Endodermal cell (in vitro differentiated cells): ENCODE measurements around the gene NOC4L. TPM values are rescaled to one million over a fixed set of nuclear protein-coding genes. Genes with fewer than 3 reads are reported as not detected.

Experiments used
- DNase-seq: peaks from one replicate; pipeline ENCODE4 v3.0.0-alpha.2; 2017
- H3K27ac ChIP-seq: 2 replicates; pipeline ENCODE4 v1.5.1; 2013; ENCODE audit warnings: mild to moderate bottlenecking, low read depth, low read length, moderate library complexity
- H3K27me3 ChIP-seq: 2 replicates; pipeline ENCODE4 v1.6.1; 2013; ENCODE audit warnings: mild to moderate bottlenecking, low read length, moderate library complexity; ENCODE audit not compliant: insufficient read depth, control insufficient read depth, poor library complexity, severe bottlenecking
- H3K36me3 ChIP-seq: 2 replicates; pipeline ENCODE4 v1.7.0; 2013; ENCODE audit warnings: mild to moderate bottlenecking, low read length, moderate library complexity; ENCODE audit not compliant: control insufficient read depth, insufficient read depth
- H3K4me1 ChIP-seq: one replicate; pipeline ENCODE4 v1.7.0; 2013; ENCODE audit warnings: low read length; ENCODE audit not compliant: control insufficient read depth, insufficient read depth
- H3K4me3 ChIP-seq: 2 replicates; pipeline ENCODE4 v1.5.1; 2013; ENCODE audit warnings: mild to moderate bottlenecking, low read length, moderate library complexity
- H3K9ac ChIP-seq: 2 replicates; pipeline ENCODE4 v1.6.1; 2013; ENCODE audit warnings: mild to moderate bottlenecking, low read length, moderate library complexity; ENCODE audit not compliant: poor library complexity, severe bottlenecking; ENCODE audit errors: extremely low read depth
- H3K9me3 ChIP-seq: 2 replicates; pipeline ENCODE4 v1.6.1; 2013; ENCODE audit warnings: mild to moderate bottlenecking, low read length, moderate library complexity; ENCODE audit not compliant: control insufficient read depth
- H3K27ac Mint-ChIP-seq: 2 replicates; pipeline ENCODE4 v1.8.0; 2020; ENCODE audit warnings: mixed read lengths
- H3K27me3 Mint-ChIP-seq: 2 replicates; pipeline ENCODE4 v1.8.0; 2021; ENCODE audit warnings: mild to moderate bottlenecking, mixed read lengths; ENCODE audit not compliant: insufficient read depth
- H3K36me3 Mint-ChIP-seq: 2 replicates; pipeline ENCODE4 v1.8.0; 2020; ENCODE audit warnings: low read depth, mixed read lengths
- H3K4me1 Mint-ChIP-seq: 2 replicates; pipeline ENCODE4 v1.8.0; 2020; ENCODE audit warnings: mixed read lengths
- H3K4me3 Mint-ChIP-seq: 2 replicates; pipeline ENCODE4 v1.8.0; 2020; ENCODE audit warnings: mild to moderate bottlenecking, moderate library complexity, mixed read lengths
- H3K9me3 Mint-ChIP-seq: 2 replicates; pipeline ENCODE4 v1.8.0; 2020; ENCODE audit warnings: mild to moderate bottlenecking, mixed read lengths
- CTCF ChIP-seq: fragments of 200-600 bp; sonication (generic); conservative IDR thresholded peaks from 2 replicates; pipeline ENCODE4 v1.5.0; 2021; ENCODE audit warnings: antibody characterized with exemption, mild to moderate bottlenecking
- WGBS, 2 experiments: methylation state at CpG; one replicate each; pipeline versions ENCODE4 v1.1.5 to v1.1.7; 2013; ENCODE audit warnings: missing lambda C conversion rate in 2 of 2, mixed read lengths in 1 of 2; ENCODE audit not compliant: insufficient coverage in 1 of 2, insufficient read length in 1 of 2; 5-methylcytosine and 5-hydroxymethylcytosine counted together
- total RNA-seq, 2 donors: library from RNA; stranded (reverse); fragmentation: NEBNext Ultra II Directional in 1 of 2; extraction: Animal tissue kit (Norgen Biotek cat#: 25700) in 1 of 2; gene quantifications; 2 replicates in 1 of 2; 3 replicates in 1 of 2; pipeline ENCODE4 v1.2.1, GENCODE V29; 2021

Gene NOC4L
- total RNA-seq, 2 donors from 2014 or later: 22.7 to 32.7 TPM

- H3K27me3 Mint-ChIP-seq: no peaks in the 10 kb centered on the region
- Histone ChIP-seq H3K27me3 (no peaks in the 10 kb centered on the region), H3K4me3 (no peak overlapping the region), H3K36me3 (peaks cover 41% of the 10 kb centered on the region), H3K9me3 (no peaks in the 10 kb centered on the region), H3K9ac (no peak overlapping the region), H3K4me1 (no peaks in the 10 kb centered on the region), H3K27ac (peak overlapping the region; percentile 30)
- peaks cover 46% of the 10 kb centered on the region for H3K36me3 Mint-ChIP-seq
- no peaks in the 10 kb centered on the region for H3K9me3 Mint-ChIP-seq
- peak; percentile 74 for DNase-seq
- WGBS, 2 experiments: 69 to 82% methylated on average over 11 to 16 of the region's 16 CpGs
- H3K4me3 Mint-ChIP-seq: no peak overlapping the region
- H3K4me1 Mint-ChIP-seq: peaks cover 5% of the 10 kb centered on the region
- H3K27ac Mint-ChIP-seq: no peak overlapping the region
- no peak for TF ChIP-seq CTCF
These were observed 35.9 kb upstream of the NOC4L start for GRCh38 chr12:132108211-132108832.

DNA sequence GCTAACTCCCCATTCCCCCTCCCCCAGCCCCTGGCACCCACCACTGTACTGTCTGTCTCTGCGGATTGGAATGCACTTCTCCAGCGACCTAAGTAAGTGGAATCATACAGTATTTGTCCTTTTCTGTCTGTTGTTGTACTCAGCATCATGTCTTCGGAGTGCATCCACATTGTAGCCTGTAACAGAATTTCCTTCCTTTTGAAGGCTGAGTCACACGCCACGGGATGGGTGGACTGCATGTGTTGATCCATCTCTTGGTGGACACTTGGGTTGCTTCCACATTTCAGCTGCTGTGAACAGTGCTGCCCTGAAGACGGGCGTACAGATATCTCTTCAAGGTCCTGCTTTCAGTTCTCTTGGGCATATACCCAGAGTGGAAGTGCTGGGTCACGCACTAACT lies 34.5 kb upstream of the NOC4L start:
- Mint-ChIP-seq H3K9me3 (no peaks in the 10 kb centered on the region), H3K27me3 (no peaks in the 10 kb centered on the region), H3K36me3 (peaks cover 58% of the 10 kb centered on the region), H3K4me3 (no peak overlapping the region), H3K27ac (no peak overlapping the region), H3K4me1 (no peaks in the 10 kb centered on the region)
- DNase-seq: peak; percentile 18
- no peaks in the 10 kb centered on the region for H3K4me1 ChIP-seq
- peaks cover 55% of the 10 kb centered on the region for H3K36me3 ChIP-seq
- no peak overlapping the region for H3K4me3 ChIP-seq
- WGBS, 2 experiments: 93 to 94% methylated on average over 8 of the region's 8 CpGs
- H3K9me3 ChIP-seq: no peaks in the 10 kb centered on the region
- TF ChIP-seq CTCF: no peak
- H3K27me3 ChIP-seq: no peaks in the 10 kb centered on the region
- no peak overlapping the region for H3K9ac ChIP-seq
- no peak overlapping the region for H3K27ac ChIP-seq

DNA sequence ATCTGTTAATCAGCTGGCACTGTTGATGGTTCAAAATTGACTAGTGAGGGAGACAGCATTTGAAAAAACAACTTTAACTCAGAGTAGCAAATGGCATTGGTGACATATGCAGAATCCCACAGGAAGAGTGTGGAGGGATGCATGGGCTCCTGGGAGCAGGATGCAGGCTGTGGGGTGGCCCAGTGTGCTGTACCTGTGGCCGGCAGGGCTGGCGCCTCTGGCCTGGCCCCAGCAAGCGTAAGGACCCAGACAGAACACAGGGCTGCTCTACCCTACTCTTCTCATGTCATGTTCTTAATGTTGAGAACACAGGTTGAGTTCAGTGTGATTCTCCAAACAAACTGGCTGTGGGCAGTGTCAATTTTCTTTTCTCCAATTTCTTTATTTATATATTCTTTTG lies 33.6 kb upstream of the NOC4L start:
- Mint-ChIP-seq H3K4me1 (no peaks in the 10 kb centered on the region), H3K36me3 (peaks cover 57% of the 10 kb centered on the region), H3K27ac (no peak overlapping the region), H3K4me3 (no peak overlapping the region), H3K27me3 (no peaks in the 10 kb centered on the region), H3K9me3 (no peaks in the 10 kb centered on the region)
- no peak overlapping the region for H3K4me3 ChIP-seq
- no peak overlapping the region for H3K9ac ChIP-seq
- H3K9me3 ChIP-seq: no peaks in the 10 kb centered on the region
- TF ChIP-seq CTCF: no peak
- peaks cover 56% of the 10 kb centered on the region for H3K36me3 ChIP-seq
- H3K27me3 ChIP-seq: no peaks in the 10 kb centered on the region
- peak; percentile 13 for DNase-seq
- 72 to 79% methylated on average over 2 to 3 of the region's 3 CpGs for WGBS, 2 experiments
- no peaks in the 10 kb centered on the region for H3K4me1 ChIP-seq
- H3K27ac ChIP-seq: no peak overlapping the region
